GM11168 (cell line): ENCODE measurements around the gene RAPH1.
"Not testable (repeated sequence)": the region's sequence is repeated elsewhere in the genome, so short reads cannot be mapped to it uniquely, and the experiment has no call there.

Source experiments
- in situ Hi-C: fragments of 300-500 bp; cut with MboI; formaldehyde crosslinking; loops from one replicate; pipeline ENCODE4 v1.12.0; 2022; ENCODE audit warnings: low sequenced_read_pairs; ENCODE audit not compliant: unreplicated experiment

Gene RAPH1

DNA sequence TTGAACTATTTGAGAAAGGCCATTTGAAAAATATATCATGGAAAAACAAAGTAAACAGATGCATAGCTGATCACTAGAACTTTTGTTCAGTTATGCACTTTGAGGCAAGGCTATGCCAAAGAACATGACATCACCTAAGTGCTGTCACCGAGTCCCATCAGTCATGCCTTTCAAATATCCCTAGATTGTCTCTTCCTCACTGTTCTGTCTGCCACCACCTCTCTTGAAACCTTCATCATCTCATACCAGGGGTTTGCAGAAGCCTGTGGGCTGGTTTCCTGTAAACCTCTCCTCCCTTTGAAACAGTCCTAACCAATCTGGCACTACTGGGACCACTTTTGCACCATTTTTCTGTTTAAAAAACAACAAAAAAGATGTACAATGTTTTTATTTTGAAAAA, 12.3 kb upstream of the RAPH1 start:
- in situ Hi-C loops, result no loop called here

DNA sequence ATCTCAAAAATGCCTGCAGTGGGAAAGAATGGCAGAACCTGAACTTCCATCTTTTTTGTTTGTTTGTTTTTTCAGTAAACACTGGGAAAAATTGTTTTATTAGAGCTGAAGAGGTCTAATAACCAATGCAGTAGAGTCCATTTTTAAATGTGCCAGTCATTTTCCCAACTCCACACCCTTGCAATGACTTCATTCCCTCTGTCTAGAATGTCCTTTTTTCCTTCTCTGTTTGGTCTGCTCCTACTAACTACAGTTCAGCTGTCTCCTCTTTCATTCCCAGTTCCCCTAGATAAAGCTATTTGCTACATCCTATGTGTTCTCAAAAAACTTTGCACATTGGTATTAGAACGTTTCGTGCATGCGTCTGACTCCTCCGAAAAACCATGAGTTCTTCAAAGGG, 9.3 kb upstream of the RAPH1 start:
- in situ Hi-C loops, result no loop called here

DNA sequence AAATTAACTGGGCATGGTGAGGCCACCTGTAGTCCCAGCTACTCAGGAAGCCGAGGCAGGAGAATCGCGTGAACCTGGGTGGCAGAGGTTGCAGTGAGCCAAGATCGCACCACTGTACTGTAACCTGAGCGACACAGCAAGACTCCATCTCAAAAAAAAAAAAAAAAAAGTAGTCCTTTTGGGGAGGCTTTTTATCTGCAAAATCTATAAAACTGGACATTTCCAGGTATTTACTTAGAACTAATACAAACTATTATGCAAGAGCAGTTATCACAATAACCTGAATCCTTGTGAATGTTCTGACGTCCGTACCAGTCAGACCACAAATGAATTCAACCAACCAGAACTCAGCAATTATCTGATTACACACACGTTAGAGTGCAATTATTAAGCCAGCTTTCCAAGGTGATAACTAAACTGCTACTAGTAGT, 8.8 kb upstream of the RAPH1 start:
- in situ Hi-C loops, result no loop called here

DNA sequence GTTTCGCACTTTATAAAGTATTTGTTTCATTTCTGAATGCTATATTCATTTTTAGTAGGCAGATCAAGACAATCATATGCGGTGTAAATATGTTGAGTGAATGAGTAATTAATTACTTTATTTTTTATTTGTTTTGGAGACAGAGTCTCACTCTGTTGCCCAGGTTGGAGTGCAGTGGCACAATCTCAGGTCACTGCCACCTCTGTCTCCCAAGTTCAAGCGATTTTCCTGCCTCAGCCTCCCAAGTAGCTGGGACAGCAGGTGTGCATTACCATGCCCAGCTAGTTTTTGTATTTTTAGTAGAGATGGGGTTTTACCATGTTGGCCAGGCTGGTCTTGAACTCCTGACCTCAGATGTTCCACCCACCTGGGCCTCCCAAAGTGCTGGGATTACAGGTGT, 5.5 kb upstream of the RAPH1 start:
- in situ Hi-C loops, result not testable (repeated sequence)

DNA sequence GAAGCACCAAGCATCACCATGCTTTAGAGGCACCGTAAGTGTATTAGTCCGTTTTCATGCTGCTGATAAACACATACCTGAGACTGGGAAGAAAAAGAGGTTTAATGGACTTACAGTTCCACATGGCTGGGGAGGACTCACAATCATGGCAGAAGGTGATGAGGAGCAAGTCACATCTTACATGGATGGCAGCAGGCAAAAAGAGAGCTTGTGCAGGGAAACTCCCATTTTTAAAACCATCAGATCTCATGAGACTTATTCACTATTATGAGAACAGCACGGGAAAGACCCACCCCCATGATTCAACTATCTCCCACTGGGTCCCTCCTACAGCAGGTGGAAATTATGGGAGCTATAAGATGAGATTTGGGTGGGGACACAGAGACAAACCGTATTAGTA, 3.1 kb upstream of the RAPH1 start:
- in situ Hi-C loops, result not testable (repeated sequence)

DNA sequence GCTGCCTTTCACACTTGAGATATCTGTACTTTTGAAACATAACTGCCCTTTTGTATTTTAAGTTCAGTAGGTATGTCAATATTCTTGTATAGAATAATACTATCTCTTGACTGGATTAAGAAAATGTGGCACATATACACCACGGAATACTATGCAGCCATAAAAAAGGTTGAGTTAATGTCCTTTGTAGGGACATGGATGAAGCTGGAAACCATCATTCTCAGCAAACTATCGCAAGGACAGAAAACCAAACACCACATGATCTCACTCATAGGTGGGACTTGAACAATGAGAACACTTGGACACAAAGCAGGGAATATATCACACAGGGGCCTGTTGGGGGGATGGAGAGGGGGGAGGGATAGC, 1.5 kb upstream of the RAPH1 start:
- in situ Hi-C loops, result not testable (repeated sequence)

DNA sequence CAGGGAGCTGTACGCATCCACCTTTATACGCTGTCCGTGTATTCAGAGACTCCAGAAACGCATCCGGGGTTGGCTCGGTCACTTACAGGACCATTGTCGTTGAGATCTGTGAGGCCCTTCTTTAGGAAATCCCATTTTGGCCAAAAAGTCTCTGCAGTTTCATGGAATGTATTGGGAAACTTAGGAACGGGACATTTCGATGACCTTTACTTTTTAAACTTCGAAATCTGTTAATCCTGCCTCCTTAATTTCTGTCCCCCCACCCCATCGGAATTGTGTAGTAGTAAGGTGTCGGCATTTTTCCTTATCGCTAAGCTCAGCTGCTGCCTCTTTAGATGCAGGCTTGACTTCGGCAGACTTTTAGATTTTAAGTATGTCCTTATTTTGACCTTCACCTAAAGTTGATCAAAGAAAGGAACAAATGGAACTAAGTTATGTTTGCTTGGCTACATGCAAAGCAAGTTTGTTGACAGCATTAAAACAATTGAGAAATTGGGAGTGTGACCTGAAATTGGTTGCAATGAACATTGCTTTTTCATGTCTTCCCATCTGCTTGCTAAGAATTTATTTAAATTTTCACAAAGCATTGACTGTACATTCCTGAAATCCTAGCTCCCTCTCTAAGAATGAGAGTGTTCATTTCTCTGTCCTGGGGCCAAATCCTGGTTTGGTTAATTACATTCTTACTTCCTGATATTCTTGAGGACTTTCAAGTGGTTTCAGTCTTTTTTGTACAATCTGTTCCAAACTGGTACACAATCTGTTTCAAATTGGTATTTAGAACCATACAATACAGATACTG, 884 bp upstream of the RAPH1 start:
- in situ Hi-C loops, result no loop called here

DNA sequence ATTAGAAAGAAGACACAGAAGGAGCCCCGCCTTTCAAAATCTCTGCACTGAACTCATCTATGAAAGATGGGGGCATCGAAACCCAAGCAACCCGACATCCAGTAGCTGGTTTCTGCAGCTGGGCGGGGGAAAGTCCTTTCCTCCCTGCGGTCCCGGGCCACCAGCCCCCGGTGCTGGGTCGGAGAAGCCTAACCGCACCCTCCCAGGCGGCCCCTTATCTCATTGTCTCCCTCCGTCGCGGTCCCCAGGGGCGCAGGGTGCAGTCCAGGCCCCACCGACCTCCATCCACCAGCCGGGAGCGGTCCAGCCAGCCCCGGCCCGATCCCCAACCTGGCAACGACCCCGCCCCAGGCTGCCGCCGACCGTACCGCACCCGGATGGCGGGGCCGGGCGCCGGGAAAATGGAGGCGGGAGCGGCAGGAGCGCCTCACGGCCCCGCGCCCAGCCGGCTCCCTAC, 452 bp downstream of the RAPH1 start:
- in situ Hi-C loops, result no loop called here

DNA sequence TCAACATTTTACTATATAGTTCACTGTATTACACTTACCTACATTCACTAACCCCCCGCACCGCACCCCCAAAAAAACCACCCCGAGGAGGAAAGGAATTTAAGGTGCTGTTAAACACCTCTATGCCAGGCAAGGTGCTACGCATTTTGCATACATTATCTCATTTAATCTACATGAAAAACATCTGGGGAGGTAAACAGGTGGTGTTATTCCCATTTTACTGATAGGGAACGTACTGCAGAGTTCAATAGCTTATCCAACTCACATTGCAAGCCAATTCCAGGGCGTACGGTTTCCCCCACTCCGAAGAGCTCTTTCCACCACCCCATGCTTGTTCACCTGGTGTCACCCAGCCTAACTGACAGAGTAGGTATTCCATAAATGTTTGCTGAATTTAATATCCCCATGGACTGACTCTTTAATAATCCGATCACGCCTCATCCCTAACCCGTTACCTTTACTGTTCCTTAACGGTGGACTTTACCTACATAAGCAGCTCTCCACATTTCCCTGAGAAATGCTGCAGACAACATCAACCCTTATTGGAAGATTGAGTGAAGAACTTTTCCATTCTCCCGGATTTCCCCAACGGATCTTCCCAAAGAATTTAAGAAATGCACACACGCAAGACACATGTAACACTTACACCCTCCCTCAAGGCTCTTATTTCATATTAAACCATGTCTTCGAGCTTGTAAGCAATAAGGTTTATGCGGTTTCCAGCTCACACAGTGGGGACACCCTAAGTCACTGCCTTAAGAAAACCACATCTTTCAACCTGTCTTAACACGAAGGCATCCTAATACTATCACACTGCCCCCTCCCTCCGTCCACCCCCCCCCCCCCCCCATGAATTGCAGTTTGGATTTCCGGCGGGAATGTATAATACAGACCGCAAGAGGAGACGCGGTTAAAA, 1.2 kb downstream of the RAPH1 start:
- in situ Hi-C loops, result no loop called here

DNA sequence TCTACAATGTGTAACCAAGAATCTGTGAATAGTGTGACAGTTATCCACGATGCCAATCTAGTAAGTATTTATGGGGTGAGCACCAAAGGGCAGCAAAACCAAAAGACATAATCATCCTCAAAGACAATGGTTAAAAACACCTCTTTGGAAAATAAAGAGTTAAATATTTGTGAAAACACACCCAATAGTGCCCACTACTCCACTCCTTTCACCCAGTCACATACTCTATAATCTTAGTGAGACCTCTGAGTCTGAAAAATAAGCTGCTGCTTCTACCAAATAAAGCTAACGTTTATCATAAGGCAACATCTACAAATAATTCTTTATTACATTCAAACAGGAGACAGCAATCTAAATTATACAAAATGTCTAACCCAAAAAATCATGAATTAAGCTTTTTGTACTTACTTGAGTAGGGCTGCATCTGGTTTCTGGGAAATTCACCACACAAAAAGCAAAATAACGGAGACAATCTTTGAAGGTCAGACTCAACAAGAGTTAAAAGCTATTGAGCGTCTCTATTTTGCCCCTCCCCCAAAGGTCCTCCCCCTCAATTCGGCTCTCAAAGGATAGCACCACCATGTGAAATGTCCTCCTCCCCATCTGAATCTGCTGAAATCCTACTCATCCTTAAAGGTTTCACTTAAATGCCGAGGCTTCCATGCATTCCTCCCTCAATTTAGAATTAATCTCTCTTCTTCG, 2.0 kb downstream of the RAPH1 start:
- in situ Hi-C loops, result no loop called here

DNA sequence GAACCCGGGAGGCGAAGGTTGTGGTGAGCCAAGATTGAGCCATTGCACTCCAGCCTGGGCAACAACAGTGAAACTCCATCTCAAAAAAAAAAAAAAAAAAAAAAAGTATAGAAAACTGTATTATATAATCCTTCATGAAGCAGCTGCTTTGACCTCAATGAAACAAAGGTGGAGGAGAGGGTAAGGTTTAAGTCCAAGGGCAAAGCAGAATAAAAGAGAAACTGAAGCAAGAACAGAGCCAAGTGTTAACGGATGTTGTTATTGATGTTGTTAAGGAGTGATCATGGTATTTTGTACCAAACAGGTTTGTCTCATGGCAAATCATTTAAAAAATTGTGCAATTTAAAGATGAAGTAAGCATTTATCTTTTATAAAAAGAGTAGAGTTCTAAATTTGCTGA, 7.4 kb downstream of the RAPH1 start:
- in situ Hi-C loops, result no loop called here

DNA sequence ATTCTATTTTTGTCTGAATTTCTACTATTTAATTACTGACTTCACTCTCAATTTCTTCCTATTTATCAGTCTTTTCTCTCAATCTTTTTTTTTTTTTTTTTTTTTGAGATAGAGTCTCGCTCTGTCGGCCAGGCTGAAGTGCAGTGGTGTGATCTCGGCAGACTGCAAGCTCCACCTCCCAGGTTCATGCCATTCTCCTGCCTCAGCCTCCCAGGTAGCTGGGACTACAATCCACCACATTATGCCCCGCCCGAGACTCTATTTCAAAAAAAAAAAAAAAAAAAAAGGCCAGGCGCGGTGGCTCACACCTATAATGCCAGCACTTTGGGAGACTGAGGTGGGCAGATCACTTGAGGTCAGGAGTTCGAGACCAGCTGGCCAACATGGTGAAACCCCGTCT, 21.8 kb downstream of the RAPH1 start:
- in situ Hi-C loops, result not testable (repeated sequence)

DNA sequence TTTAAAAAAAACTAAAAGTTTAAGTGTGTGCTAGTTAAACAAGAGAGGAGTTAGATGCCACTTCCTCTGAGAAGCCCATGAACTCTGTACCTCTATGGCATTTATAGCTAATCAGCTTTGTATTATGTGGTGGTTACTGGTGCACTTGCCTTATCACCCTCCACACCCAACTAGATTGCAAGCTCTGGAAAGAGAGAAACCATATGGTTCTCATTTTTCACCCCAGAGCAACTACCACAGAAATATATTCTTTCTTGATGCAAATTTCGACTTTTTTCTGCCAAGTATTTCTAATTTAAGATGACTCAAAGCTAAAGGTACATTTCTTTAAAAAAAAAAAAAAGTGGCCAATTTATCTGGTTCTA, 24.2 kb downstream of the RAPH1 start:
- in situ Hi-C loops, result no loop called here

DNA sequence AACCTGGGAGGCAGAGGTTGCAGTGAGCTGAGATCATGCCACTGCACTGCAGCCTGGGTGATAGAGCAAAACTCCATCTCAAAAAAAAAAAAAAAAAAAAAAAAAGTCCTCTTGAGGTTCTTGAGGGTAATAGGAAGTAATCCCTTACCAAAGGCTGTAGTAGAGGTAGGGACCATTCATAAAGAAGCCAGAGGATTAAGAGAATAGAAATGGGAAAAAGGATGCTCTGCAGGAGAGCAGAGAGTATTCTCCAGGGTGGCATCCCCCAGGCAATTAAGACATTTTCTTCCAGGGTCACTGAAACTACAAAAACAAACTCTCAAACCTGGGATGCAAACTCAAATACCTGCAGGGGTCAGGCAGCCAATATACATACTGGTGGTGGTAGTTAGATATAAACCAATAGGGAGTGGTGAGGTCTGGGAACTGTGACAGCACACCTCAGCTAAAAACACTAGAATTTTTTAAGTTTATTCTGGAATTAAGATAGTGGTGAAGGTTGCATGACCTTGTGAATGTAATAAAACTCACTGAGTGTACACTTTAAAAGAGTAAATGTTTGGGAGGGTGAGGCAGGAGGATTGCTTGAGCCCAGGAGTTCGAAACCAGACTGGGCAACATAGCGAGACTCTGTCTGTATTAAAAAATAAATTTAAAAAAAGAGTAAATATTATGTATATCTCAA, 24.7 kb downstream of the RAPH1 start:
- in situ Hi-C loops, result no loop called here

DNA sequence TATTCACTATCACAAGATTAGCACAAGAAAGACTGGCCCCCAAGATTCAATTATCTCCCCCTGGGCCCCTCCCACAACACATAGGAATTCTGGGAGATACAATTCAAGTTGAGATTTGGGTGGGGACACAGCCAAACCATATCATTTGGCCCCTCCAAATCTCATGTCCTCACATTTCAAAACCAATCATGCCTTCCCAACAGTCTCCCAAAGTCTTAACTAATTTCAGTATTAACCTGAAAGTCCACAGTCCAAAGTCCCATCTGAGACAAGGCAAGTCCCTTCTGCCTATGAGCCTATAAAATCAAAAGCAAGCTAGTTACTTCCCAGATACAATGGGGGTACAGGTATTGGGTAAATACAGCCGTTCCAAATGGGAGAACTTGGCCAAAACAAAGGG, 31.6 kb downstream of the RAPH1 start:
- in situ Hi-C loops, result not testable (repeated sequence)

DNA sequence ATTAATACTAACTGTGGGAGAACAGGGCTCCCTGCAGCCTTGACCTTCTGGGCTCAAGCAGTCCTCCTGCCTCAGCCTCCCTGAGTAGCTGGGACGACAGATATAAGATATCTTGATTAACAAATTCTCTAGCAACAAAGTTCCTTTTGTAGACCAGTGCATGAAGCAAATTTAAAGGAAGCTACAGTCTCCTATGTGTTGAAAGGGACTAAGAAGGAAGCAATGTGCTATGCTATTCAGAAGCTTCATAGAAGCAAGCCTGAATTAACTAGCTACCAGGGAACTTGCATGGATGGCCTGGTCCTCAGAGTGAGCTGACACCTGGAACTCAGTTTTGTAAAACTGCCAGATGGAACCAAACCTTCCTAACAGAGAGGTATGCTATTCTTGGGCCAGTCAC, 33.2 kb downstream of the RAPH1 start:
- in situ Hi-C loops, result no loop called here

DNA sequence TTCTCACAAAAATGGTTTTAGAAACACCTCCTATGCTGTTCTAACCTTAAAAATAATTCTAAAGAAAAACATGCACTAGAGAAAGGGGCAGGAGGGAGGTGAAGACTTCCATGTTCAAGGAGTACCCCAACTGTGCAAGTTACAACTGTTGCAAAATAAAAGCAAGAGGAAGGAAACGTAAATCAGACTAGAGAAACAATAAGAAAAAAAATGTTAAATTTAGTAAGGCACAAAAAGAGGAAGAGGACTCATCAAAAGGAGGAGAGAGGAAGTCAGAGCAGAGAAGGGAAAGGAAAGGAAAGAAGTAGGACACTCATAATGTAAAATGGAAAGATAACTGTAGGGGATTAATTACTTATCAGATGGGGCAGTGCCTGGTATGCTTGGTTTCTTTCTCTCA, 34.1 kb downstream of the RAPH1 start:
- in situ Hi-C loops, result no loop called here

DNA sequence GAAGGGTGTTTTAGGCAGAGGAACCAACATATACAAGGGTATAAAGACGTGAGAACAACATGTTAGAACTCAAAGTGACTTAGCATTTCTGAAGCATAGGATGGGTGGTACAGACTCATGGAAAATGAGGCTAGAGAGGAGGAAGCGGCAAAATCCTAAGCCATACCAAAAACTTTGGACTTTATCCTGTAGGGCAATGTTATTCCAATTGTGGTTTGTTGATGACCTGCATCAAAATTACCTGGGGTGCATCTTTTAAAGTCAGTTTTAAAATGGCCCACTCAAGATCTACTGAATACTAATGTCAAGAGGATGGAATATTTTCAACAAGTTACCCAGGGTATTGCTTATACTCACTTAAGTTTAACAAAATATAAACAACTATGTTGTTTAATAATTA, 34.8 kb downstream of the RAPH1 start:
- in situ Hi-C loops, result no loop called here

DNA sequence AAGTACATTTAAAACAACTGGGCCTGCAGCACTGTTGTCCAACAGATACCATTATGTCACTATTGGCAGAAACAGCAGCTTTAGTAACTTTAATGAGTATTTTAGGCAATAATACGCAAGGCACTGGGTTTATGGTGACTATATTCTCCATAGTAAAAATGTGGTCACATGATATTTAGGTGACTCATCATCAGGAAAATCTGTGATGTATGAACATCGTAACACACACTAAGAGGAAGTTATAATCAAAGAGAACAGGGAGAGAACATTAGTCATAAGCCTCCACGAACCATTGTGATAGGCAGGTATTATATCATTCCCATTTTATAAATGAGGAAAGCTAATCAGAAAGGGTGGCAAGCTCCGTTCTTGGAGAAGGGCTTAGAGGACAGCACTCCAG, 36.9 kb downstream of the RAPH1 start:
- in situ Hi-C loops, result no loop called here

DNA sequence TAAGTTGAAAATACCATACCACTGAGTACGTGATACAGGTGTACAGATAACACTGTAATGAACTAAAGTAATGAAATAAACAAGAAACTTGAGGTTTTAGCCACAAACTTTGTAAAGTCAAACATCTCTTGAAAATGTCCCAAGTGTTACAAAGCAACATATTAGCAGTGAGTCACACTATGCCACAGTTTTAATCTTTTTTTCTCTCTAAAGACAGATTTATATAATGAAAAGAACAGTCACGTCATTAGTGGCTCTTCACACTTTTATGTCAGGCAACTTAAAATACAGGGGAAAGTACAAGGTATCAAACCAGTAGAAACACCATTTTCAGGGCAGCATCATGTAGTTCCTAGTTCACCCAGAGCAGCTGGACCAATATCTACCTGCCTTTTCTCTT, 42.1 kb downstream of the RAPH1 start:
- in situ Hi-C loops, result no loop called here
